ENCODE measurements around the gene LMO7.

Gene LMO7

DNA sequence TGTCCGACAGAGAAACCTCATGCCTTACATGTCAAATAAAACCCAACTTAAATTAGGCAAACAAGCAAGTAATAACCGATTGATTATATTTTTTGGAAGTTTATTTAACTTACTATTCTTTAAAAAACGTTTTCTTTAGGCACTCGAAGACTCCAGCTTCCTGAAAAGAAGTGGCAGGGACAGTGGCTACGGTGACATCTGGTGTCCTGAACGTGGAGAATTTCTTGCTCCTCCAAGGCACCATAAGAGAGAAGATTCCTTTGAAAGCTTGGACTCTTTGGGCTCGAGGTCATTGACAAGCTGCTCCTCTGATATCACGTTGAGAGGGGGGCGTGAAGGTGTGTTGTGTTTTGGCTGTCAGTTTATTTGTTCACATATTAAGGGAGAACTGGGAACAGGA is 164.4 kb downstream of the LMO7 start:
- no peak for DNase-seq (ENCODE audit: low read depth, low spot score)

- DNase-seq (ENCODE audit: low read depth, low spot score): no peak
These were observed 165.3 kb downstream of the LMO7 start for GRCh38 chr13:75801388-75801945.

DNA sequence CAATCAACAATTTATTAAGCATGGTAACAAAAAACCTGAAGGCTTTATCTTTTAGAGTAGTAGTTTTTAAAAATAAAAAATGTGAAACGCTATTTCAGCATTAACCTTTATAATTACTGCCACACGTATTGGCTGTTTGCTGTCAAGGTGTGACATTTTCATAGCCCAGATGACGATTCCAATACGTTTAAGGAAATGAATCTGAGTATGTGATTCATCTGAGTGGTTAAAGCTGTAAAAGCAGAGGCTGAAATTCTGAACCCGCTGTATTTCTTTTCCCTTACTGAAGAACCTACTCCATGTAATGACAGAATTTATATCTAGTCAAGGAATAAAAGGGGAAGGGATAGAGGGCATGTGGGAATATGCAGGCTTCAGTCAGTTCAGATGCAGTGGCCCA is 166.0 kb downstream of the LMO7 start:
- no peak for DNase-seq (ENCODE audit: low read depth, low spot score)

- DNase-seq (ENCODE audit: low read depth, low spot score): no peak
These were observed 167.1 kb downstream of the LMO7 start for GRCh38 chr13:75803164-75803611.

GRCh38 chr13:75804054-75804453 is 167.9 kb downstream of the LMO7 start:
- no peak for DNase-seq (ENCODE audit: low read depth, low spot score)

GRCh38 chr13:75804605-75805004 is 168.5 kb downstream of the LMO7 start:
- DNase-seq (ENCODE audit: low read depth, low spot score): no peak

GRCh38 chr13:75806117-75806516 is 170.0 kb downstream of the LMO7 start:
- no peak for DNase-seq (ENCODE audit: low read depth, low spot score)

DNA sequence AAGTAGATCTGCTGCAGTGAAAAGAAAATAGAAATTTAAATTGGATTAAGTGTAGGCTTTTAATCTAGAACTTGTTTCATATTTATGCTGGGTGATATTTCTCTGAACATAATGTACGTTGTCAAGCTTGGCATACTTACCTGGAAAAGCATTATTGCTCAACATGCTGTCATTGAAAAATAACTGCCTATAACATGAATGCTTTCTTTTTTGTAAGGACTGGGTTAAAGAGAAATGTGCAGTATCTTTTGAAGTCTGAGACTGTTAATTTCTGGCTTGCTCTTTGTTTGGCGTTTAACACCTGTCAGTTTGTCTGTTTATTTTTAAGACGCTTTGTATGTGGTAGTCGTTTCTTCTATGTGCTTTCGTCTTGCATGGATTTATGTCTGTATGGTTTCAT is 175.2 kb downstream of the LMO7 start:
- no peak for DNase-seq (ENCODE audit: low read depth, low spot score)

DNA sequence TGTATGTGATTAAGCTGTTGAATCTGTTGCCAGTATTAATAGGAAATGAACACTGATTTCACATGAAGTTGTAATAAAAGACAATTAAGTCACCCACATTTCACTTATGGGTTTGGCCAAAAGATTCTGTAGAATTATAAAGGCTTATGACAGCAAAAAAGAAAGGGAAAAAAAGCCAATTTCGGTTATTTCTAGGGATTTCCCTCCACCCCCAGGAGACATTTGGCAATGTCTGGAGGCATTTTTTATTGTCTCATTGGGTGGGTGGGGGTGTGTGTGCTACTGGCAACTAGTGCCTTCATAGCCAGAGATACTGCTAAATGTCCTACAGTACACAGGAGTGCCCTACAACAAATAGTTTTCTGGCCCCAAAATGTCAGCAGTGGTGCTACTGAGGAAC is 175.7 kb downstream of the LMO7 start:
- DNase-seq (ENCODE audit: low read depth, low spot score): no peak

DNA sequence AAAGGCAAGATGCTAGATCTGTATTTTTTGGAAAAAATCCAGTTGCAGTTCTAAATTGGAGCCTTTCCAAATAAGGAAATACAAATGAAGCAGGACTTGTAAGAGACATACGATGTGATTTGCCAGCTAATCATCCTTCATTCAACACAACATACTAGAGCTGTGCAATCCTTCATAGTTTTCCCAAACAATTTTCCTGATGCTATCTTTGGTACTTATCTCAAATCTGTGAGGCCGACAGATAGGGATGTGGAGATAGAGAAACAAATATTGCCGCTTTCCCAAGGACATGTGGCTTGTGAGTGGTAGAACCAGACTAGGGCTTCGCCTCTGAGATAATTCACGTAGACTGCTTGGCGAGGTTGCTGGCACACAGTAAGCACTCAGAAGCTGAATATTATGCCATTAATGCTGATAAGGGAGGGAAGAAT is 176.6 kb downstream of the LMO7 start:
- no peak for DNase-seq (ENCODE audit: low read depth, low spot score)

- DNase-seq (ENCODE audit: low read depth, low spot score): no peak
These were observed 177.2 kb downstream of the LMO7 start for GRCh38 chr13:75813323-75813722.

- DNase-seq (ENCODE audit: low read depth, low spot score): no peak
These were observed 182.2 kb downstream of the LMO7 start for GRCh38 chr13:75818179-75818967.

GRCh38 chr13:75818968-75819225 is 182.8 kb downstream of the LMO7 start:
- DNase-seq (ENCODE audit: low read depth, low spot score): no peak

DNA sequence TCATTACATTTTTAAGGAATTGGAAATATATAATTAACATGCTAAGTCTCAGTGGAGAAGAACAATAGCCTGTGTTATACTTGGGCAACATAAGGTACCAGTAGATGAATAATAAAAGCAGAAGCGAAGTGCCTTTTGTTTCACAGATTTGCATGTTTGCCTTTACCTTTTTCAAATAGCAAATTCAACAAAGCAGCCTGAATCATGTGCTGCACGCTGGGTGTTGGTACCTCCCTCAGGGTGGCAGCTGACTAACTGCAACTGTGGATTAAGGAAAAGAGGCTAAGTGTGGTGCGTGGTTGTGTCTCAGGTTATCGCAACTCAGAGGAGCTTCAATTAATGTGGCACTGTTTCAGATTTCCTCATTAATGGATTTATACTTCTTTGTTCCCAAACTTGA is 189.0 kb downstream of the LMO7 start:
- DNase-seq (ENCODE audit: low read depth, low spot score): no peak

GRCh38 chr13:75825594-75825993 is 189.5 kb downstream of the LMO7 start:
- no peak for DNase-seq (ENCODE audit: low read depth, low spot score)

DNA sequence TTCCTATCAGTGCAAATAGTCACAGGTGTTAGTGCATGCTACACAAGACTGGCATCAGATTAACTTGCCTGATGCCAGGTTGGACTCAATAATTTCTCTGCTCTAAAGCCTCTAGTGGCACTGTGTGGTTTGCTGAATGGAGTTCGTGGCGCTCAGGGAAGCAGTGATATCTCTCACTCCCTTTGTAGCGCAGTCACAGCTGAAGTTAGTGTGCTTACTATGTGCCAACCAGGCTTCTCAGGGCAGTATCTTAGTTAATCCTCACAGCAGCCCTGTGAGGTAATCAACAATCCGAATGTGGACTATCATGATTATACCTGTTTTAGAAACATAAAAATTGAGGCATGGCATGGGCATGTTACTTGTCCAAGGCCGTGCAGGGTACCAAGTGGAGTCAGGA is 190.3 kb downstream of the LMO7 start:
- no peak for DNase-seq (ENCODE audit: low read depth, low spot score)

DNA sequence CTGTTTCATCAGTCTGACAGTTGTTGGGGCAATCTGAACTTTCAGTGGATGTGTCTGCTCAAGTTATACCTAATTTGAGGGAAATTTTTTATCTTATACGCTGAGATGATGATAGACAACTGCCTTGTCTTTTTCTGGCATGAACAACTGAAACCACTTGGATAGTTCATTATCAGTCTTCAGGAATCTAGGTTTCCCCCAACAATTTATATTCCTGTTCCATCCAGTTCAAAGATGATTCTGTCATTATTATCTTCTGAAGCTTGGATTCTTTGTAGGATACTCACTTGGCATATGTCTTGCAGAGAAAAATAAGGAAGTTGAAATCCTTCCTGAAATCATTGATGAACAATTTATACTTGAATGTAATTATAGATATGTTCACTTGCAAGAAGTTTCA is 193.7 kb downstream of the LMO7 start:
- DNase-seq (ENCODE audit: low read depth, low spot score): no peak

- DNase-seq (ENCODE audit: low read depth, low spot score): no peak
These were observed 194.7 kb downstream of the LMO7 start for GRCh38 chr13:75830842-75831241.

DNA sequence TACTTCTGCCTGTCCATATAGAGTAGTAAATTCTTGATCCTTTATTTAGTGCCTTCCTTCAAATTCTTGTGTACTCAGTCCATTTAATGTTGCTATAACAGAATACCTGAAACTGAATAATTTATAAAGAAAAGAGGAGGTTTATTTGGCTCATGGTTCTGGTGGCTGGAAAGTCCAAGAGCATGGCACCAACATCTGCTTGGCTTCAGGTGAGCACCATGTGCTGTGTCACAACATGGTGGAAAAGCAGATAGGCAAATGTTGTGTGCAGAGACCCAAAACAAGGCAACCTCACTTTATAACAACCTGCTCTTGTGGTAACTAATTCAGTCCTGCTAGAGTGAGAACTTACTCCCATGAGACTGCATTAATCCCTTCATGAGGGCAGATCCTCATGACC is 195.3 kb downstream of the LMO7 start:
- DNase-seq (ENCODE audit: low read depth, low spot score): no peak

- no peak for DNase-seq (ENCODE audit: low read depth, low spot score)
These were observed 196.7 kb downstream of the LMO7 start for GRCh38 chr13:75832812-75833211.

DNA sequence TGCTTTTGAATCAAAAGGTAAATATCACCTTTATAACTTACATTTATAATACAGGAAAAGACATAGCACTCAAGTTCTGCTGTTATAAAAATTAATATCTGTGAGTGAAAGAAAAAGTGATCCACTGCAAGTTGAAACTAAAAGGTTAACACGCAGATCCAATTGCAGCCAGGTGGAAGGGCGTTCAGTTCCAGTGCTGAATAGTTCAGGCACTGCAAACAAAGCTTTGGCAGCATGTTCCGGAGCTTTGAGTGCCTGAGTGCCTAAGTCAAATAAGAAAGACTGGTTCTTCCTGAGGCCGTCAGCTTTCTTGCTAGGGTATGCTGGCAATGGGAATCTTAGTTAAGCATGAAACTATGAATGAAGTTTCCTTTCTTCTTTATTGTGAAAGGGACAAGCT is 200.3 kb downstream of the LMO7 start:
- no peak for DNase-seq (ENCODE audit: low read depth, low spot score)

DNA sequence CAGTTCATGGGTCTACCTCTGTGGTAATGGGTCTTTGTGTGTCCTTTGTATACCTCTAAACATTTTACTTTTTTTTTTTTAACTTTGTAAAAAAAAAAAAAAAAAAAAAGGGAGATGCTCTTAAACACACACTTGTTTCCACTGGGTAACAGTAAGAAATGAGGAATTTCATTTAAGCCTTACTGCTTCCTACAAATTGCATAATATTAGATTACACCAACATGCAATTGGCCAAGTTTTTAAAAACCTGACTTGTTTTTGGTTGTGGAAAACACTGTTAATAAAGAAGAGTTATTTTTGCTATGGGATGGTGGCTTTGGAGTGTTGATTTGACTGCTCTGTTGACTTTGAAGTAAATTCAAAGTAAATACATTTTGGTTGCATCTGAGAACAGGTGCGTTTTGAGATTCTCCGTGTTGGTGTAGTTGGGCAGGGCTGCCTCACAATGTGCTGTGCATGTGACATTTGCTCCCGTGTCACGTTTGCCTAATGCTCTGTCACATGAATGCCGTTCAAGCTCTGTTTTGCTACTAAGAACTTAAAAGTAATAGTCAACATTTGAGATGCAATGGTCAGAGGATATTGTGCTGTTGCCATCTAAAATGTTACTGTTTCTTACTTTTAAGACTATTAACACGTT is 202.4 kb downstream of the LMO7 start:
- no peak for DNase-seq (ENCODE audit: low read depth, low spot score)

- DNase-seq (ENCODE audit: low read depth, low spot score): no peak
These were observed 203.3 kb downstream of the LMO7 start for GRCh38 chr13:75839406-75839805.

Data from activated CD4-positive, CD25-positive, alpha-beta regulatory T cell treated with anti-CD3 and anti-CD28 coated beads, Interleukin-2, amount 50 U/mL, for 16 hours (primary cell).